SH-SY5Y (cell line): ENCODE results near the gene OR52H1.

ENCODE experiments used
- GATA2 ChIP-seq: IDR thresholded peaks from 2 replicates; pipeline ENCODE4 v1.6.1; 2011; ENCODE audit warnings: mild to moderate bottlenecking, low read depth, low read length
- GATA3 ChIP-seq: IDR thresholded peaks from 2 replicates; pipeline ENCODE4 v1.6.1; 2011; ENCODE audit warnings: low read depth, mild to moderate bottlenecking, low read length, moderate library complexity

GRCh38 chr11:5536482-5536881 is 11.9 kb downstream of the OR52H1 start:
- TF ChIP-seq GATA2 (no peak), GATA3 (no peak)
